ENCODE measurements around the gene ACOXL.

ACOXL gene

DNA sequence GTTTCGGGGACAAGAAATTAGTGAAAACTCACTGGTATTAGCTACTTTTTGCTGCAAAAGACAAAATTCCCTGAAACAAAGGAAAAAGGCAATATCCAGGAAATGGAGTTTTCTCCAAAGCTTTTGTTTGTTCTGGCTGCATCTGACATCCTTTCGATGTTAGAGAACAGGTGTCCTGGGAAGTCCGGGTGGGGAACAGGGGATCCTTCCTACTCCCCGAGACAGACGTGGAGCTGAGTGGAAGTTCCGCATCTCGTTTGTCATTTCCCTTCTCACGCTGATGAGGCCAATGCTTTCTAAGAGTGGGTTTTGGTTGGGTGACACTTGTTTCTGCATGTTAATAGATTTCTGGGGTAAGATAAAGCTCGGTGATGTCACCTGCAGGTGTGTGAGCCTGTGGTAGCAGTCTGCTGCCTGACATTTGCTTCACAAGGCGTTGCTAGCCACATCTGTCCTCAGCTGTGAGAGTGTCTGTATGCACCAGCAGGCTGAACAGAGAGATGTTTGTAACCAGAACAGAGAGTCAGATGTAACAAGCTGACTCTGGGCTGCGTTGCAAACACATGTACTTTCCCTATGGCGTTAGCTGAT, 125.9 kb downstream of the ACOXL start:
- peak; percentile 70 for DNase-seq (ENCODE audit: low read depth)

DNA sequence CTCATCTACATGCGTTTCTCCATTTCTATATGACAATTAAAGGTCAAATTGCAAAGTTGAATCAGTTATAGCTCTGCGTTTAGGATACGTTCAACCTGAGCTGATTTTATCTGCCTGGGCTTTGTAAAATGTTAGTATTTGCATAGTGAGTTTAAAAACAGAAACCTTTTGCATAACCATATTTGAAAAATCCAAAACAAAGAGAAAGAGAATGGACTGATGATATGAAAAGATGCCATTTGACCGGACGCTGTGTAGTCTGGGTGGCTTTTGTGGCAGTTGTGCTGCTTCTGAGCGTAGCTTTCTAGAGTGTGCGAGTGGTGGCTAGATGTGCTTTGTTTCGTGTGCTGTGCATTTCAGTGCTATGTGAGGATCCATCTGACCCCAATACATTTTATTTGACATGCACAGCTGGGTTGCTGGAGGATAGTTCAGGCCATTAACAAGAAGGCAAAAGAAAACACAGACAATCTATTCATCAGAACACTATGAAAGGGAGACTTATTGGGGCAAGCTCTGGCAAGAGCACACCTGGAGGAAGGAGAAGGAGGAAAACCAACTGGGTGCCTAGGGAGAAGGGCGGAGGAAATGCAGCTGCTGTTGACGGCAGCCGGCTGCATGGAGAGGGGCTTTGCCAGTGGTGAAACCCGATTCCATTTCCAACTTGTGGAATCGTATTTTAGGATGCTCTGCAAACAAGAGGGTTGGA, 126.8 kb downstream of the ACOXL start:
- DNase-seq (ENCODE audit: low read depth): no peak

DNA sequence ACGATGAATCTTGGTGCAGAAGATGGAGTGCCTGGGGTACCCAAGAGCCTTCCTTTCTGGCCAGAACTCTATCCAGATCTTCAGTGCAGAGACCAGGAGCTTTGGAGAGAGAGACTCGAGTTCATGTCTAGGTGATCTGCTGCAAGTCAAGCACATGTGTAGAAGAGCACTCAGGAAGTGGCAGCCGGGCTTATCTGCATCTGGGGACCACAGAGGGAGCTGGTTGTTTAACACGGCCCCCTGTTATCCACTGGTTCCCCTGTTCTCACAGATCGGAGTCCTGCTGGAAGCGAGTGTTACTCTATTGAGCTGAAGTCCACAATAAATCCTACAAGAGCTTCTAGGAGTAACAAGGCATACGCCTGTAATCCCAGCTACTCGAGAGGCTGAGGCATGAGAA, 128.3 kb downstream of the ACOXL start:
- no peak for DNase-seq (ENCODE audit: low read depth)

GRCh38 chr2:110861616-110862260, 129.4 kb downstream of the ACOXL start:
- DNase-seq (ENCODE audit: low read depth): no peak

DNA sequence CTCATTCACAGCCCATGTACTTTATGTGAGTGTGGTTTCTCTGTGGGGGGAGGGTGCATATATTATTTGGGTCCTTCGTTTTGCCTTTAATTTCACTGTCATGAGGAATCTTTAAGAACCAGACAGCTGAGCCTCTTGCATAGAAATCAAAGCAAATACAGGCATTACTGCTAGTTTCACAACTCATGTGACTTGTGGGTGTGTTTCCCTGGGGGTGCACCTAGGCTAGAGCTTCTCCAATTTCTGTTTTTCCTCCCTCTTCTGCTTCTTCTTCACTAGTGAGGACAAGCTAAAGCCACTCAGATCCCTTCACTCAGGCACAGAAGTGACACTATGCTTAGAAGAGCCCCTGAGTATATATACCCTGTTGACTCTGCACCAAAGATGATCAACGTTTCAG, 131.4 kb downstream of the ACOXL start:
- no peak for DNase-seq (ENCODE audit: low read depth)

GRCh38 chr2:110864176-110864575, 131.8 kb downstream of the ACOXL start:
- DNase-seq (ENCODE audit: low read depth): no peak

GRCh38 chr2:110864731-110865130, 132.4 kb downstream of the ACOXL start:
- DNase-seq (ENCODE audit: low read depth): no peak

DNA sequence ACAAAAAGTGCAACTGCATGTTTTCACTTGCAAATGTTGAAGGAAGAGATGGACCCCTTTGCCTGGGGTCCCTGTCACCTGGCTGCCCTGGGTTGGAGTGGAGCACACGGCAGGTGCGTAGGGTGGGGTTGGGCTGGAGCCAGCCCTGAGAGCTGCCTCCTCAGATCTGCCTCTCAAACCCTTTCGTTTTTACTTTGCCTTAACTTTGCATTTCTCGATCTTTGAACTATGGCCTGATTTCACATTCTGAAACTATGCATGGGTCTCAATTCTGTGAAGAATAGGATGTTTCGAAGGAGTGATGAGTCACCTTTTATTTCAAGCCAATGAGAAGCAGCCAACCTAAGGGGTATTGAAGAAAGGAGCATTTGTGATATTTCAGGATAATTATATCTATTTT, 132.8 kb downstream of the ACOXL start:
- no peak for DNase-seq (ENCODE audit: low read depth)

- no peak for DNase-seq (ENCODE audit: low read depth)
Measured at GRCh38 chr2:110866045-110866444, 133.7 kb downstream of the ACOXL start.

DNA sequence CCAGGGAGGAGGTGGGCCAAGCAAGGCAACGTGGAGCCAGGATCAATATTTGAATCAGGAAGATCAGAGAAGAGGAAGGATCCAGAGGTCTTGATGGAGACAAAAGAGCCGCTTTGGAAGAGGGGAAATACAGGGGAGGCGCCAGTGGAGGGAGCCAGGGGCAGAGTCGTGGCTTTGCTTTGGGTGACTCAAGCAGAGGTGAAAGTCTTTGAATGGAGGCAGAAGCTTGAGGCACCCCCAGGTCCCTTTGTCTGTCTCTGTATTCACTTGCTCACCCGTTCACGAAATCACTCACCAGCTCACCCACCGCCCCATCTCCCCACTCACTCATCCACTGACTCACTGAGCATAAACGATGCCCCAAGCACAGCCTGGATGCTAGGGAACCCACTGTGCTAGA, 134.1 kb downstream of the ACOXL start:
- peak; percentile 19 for DNase-seq (ENCODE audit: low read depth)

DNA sequence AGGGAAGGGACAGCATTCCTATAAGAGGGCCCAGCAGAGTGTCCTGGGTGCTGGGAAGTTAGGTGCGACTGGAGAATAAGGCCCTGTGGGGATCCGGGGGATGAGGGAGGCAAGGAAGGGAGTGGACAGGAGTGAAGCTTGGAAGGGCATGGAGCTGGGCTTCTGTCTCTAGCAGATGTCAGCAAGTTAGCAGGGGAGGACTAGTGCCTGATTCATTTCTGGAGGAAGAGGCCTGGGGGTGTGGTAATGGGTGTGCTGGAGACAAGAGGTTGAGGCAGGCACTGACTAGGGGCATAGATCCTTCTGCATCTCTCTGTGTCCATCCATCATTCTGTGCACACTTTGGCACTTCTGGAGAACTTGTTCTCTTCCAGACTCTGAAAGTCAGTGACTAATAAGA, 134.7 kb downstream of the ACOXL start:
- no peak for DNase-seq (ENCODE audit: low read depth)

DNA sequence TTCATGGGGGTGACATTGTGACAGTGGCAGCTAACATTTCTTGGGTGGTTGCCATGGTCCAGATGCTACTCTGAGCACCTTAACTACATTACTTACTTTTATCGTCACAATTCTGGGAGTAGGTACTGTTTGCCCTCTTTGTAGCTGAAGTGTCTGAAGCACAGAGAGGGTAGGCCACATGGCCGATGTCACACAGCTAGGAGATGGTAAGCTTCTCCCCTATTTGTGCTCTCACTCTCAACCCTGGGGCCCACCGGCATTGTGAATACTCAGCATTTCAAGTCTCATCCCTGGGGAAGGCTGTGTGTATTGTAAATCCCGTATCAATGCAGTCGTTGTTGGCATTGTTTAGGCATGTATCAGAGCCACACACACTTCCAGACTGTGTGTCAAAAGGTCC, 136.6 kb downstream of the ACOXL start:
- DNase-seq (ENCODE audit: low read depth): no peak

DNA sequence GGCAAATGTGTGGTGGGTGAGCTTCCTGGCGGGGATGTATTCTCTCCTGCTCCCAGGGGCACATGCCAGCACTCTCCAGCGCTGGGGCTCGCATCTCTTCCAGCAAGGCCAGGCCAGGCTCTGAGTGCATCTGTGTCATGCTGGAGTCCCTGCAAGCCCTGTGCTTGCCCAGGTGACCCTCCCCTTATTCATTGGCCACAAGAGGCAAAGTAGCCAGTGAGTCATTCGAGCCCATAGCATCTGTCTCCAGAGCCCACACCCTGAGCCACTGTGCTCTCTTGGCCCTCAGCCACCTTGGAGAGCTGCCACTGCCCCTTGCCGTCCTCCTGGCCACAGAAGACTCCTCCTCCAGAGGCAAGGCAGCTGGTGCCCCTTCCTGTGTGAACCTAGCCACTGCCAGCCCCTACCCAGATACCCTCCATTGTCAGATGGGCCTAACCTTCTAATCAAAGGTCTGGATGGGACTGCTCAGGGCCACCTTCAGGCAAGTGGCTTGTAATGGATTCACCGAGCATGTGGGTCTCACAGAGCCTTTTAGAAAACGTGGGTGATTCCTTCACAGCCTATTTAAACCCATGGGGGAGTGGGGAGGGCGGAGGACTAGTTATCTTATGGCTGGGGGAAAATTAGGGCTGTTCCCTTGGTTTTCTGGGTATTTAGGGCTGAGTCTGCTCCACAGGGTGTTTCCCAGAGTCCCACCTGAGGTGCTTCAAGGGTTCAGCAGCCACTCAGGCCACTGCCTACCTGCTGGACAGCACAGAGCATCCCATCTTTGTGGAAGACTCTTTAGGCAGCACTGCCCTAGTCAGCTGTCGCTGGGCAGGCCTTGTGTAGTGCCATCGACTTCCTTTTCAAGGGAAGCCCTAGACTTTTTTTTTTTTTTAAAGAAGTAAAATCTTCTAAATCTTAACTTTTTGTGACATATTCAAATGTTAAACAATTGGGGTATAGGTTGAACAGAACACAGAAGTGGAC, 137.4 kb downstream of the ACOXL start:
- DNase-seq (ENCODE audit: low read depth): no peak

DNA sequence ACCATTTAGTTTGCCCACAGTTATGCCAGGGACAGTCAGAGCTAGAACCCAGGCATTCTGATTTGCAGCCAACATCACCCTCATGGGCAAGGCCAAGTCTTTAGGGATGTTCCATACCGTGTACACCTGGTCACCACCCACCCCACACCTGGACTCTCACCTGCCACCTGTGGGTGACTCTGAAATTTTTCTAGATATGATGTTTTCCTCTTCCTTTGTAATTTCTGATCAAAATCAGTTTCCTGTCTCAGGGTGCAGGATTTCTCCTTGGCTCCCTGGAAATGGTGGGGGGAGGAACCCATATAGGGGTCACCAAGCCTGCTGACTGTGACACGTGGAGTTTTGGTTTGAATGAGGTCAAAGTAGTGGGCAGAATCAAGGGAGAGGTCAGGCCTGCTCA, 138.2 kb downstream of the ACOXL start:
- DNase-seq (ENCODE audit: low read depth): no peak

- no peak for DNase-seq (ENCODE audit: low read depth)
Measured at GRCh38 chr2:110871637-110872036, 139.3 kb downstream of the ACOXL start.

DNA sequence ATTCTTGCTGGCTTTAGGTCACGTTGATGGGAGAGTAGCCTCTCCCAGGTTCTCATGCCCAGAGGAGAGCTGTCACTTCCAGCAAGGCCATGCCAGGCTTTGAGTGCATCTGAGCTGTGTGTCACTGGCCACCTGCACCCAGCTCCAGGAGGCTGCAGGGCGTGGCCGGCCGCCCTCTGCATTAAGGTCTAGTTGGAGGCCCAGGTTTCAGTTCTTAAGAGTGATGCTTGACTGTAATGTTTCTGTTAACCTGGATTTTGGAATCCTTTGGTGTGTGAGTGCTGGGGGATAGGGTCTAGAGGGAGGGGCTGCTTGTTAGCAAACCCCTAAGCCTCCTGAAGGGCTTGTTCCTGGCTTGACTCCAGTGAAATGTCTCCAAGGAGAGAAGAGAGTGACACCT, 140.1 kb downstream of the ACOXL start:
- DNase-seq (ENCODE audit: low read depth): no peak

DNA sequence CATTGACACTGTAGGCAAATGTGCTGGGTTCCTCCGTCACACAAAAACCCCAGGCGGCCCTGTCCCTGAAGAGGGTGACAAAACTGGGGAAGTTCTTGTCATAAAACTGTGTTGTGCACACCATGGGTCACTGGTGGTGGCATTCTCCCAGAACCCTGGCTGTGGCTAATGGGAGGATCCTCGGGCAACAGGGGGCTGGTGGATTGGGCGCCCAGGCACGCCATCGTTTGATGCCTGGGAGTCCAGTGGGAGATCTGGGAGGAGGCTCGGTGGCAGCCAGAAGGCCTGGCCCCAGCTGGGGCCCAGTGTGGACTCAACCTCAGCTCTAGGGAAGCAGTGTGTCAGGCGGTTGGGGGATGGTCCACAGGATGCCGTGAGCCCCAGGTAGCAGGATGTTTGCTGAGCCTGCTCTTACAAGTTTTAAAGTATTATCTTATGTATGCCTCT, 140.7 kb downstream of the ACOXL start:
- no peak for DNase-seq (ENCODE audit: low read depth)

- DNase-seq (ENCODE audit: low read depth): no peak
Measured at GRCh38 chr2:110873597-110874452, 141.5 kb downstream of the ACOXL start.

- no peak for DNase-seq (ENCODE audit: low read depth)
Measured at GRCh38 chr2:110874453-110875383, 142.3 kb downstream of the ACOXL start.

- no peak for DNase-seq (ENCODE audit: low read depth)
Measured at GRCh38 chr2:110875384-110875725, 143.0 kb downstream of the ACOXL start.

Data from activated gamma-delta T cell treated with anti-CD3 and anti-CD28 coated beads, Interleukin-2, amount 50 U/mL, for 16 hours (primary cell).